Caki2 (cell line): Measurements from ENCODE around the gene OTUD7B. TPM values are rescaled to one million over a fixed set of nuclear protein-coding genes. Genes with fewer than 3 reads are reported as not detected.
"Not testable (repeated sequence)": the region's sequence is repeated elsewhere in the genome, so short reads cannot be mapped to it uniquely, and the experiment has no call there.

Experiments
- DNase-seq: peaks from one replicate; pipeline ENCODE4 v3.0.0-alpha.2; 2015; ENCODE audit warnings: low read depth
- in situ Hi-C: cut with HindIII; loops from 2 replicates; pipeline ENCODE4 v1.10.0; 2016; ENCODE audit warnings: low sequenced_read_pairs, low pct_unique_long_range_greater_than_20kb, mixed read lengths
- total RNA-seq: library from RNA; depleted of rRNA; stranded (reverse); fragments of >200 nt; shearing (Covaris generic); gene quantifications from 2 replicates; pipeline ENCODE4 v1.2.3, GENCODE V29; 2014; ENCODE audit warnings: low replicate concordance; rRNA removed

Gene OTUD7B
- total RNA-seq, result 4.0 and 16.5 TPM in 2 replicates

DNA sequence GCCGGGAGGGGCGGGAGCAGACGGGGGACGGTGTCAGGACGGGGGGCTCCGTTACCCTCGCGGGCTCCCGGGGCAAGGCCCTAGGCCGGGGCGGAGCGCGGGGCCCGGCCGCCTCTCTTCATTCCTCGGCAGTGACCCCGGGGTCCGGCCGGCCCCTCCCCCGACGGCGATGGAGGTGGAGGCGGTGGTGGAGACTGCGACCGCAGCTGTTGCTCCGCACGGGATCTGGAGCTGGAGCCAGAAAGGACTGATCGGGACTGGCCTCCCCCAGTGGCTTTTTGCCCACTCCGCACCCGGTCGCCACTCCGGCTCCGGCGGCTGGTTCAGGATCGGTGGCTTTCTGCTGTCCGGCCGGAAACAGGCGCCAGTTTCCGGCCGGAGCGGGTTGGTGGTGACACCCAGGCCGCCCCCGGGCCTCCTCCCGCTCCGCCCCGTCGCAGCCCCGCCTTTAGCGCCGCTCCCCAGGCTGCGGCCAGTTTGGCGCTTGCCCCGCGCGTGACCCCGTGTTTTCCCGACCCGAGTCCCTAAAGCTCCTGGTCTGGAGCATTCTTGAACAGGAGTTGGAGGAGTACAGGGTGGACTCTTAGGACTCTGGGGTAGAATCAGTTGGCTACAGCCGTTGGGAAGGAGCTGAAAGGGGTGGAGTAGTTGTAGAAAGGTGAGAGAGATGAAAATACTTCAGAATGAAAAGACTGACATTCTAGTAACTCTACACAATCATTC, at the start of gene OTUD7B:
OTUD7B (minus strand) TSS at position 334 of the 723 bp plus-strand sequence. CDS start 33,216 bp downstream, outside the sequence.
- peak; percentile 85 for DNase-seq
- in situ Hi-C loops, result no loop called here

DNA sequence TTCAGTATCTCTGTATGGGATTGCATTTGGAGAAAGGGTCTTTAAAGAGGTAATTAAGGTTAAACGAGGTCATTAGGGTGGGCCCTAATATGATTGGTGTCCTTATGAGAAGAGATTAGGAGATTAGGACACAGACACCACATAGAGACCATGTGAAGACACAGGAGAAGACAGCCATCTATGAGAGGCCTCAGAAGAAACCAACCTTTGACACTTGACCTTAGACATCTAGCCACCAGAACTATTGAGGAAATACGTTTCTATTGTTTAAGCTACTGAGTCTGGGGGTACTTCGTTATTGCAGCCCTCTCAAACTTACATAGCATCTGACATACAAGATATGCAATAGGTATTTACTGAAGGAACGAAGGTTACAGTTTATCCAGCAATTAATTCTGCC, 49.7 kb upstream of the OTUD7B start:
- no peak for DNase-seq
- in situ Hi-C loops, result loop anchor here (10.0 to 25.0 kb wide), 2 partner anchors 95 to 127 kb away; no protein-coding TSS in a partner anchor

DNA sequence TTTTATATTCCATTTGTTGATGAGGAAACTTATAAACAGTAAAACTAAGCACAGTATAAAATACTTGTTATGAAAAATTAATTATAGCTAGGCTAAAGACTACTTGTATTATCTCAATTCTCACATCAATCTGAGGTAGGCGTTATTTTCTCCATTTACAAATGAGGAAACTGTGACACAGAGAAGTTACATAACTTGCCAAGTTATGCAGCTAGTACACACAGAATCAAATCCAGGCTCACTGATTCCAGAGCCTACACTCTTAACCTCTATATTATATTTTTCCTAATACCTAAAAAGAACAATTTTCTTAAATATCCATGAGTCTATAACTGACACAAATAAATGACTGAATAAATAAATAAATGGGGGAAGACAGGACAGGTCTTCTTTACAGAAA, 45.9 kb upstream of the OTUD7B start:
- in situ Hi-C loops, result loop anchor here (25.0 kb wide), 1 partner anchor 131 kb away; no protein-coding TSS in a partner anchor
- no peak for DNase-seq

DNA sequence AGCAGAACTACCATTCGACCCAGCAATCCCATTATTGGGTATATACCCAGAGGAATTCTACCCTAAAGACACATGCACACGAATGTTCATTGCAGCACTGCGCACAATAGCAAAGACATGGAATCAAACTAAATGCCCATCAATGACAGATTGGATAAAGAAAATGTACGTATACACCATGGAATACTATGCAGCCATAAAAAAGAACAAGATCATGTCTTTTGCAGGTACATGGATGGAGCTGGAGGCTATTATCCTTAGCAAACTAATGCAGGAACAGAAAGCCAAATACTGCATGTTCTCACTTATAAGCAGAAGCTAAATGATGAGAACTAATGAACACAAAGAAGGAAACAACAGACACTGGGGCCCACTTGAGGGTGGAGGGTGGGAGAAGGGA, 45.0 kb upstream of the OTUD7B start:
- in situ Hi-C loops, result loop anchor here (25.0 kb wide), 1 partner anchor 132 kb away; no protein-coding TSS in a partner anchor
- not testable (repeated sequence) for DNase-seq

DNA sequence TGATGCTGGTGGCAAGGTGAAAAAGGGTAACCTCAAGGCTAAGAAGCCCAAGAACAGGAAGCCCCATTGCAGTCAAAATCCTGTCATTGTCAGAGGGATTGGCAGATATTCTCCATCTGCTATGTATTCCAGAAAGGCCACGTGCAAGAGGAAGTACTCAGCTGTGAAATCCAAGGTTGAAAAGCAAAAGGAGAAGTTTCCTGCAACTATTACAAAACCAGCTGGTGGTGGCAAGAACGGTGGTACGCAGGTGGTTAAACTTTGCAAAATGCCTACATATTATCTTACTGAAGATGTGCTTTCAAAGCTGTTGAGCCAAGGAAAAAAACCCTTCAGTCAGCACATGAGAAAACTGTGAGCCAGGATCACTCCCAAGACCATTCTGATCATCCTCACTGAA, 43.4 kb upstream of the OTUD7B start:
- in situ Hi-C loops, result loop anchor here (25.0 kb wide), 1 partner anchor 133 kb away; no protein-coding TSS in a partner anchor
- DNase-seq, result no peak

DNA sequence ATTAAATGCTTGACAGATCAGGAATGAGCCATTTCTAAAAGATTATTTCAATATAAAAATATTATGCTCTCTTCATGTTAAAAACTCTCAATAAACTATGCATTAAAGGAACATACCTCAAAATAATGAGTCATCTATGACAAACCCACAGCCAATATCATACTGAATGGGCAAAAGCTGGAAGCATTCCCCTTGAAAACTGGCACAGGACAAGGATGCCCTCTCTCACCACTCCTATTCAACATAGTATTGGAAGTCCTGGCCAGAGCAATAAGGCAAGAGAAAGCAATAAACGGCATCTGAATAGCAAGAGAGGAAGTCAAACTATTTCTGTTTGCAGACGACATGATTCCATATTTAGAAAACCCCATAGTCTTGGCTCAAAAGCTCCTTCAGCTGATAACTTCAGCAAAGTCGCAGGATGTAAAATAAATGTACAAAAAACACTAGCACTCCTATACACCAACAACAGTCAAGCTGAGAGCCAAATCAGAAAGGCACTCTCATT, 41.4 kb upstream of the OTUD7B start:
- DNase-seq, result not testable (repeated sequence)
- in situ Hi-C loops, result loop anchor here (25.0 kb wide), 1 partner anchor 135 kb away; no protein-coding TSS in a partner anchor

DNA sequence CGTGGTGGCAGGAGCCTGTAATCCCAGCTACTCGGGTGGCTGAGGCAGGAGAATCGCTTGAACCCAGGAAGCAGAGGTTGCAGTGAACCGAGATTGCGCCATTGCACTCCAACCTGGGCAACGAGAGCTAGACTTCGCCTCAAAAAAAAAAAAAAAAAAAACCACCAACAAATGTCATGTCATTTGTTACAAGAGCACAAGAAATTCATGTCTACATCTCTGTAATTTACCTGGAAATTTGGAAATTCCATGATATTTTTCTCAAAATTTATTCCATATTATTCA, 40.5 kb upstream of the OTUD7B start:
- DNase-seq, result no peak
- in situ Hi-C loops, result loop anchor here (25.0 kb wide), 1 partner anchor 136 kb away; no protein-coding TSS in a partner anchor

DNA sequence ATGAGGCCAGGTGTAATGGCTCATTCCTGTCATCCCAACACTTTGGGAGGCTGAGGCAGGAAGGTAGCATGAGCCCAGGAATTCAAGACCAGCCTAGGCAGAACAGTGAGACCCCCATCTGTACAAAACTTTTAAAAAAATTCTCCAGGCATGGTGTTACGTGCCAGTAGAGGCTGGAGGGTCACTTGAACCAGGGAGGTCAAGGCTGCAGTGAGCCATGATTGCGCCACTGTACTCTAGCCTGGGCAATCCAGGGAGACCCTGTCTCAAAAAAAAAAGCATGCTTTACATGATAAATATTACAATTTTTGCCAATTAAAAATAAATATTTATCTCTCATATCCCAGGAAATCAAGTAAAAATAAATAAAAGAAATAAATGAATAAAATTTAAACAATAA, 39.4 kb upstream of the OTUD7B start:
- in situ Hi-C loops, result loop anchor here (25.0 kb wide), 1 partner anchor 137 kb away; no protein-coding TSS in a partner anchor
- DNase-seq, result no peak

DNA sequence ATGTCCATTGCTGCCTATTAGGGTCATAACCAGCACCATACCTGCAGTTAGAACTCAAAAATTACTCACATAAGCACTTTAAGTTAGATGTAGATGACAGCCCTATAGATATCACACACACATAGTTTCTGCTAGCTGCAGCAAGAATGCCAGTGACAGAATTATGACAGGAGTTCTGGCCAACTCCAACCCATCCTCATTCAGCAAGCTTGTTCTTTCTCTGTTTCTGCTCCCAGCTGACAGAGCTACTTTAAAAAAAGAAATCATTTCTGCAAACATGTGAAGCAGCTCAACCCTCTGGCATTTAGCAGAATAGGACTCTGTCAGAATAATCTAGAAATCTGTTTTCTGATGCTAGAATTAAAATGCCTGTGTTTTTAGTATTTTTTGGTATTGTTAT, 23.8 kb upstream of the OTUD7B start:
- in situ Hi-C loops, result no loop called here

DNA sequence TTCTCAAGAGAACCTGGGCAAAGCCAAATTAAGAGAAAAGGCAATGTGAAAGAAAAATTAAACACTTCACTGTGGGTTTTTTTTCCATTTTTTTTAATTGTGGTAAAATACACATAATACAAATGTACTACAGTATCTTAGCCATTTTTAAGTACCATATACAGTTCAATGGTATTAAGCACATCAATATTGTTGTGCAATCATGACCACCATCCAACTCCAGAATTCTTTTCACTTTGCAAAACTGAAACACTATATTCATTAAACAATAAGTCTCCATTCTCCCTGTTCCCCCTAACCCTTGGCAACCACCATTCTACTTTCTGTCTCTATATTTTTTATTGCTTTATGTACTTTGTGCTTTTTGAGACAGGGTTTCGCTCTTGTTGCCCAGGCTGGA, 17.8 kb upstream of the OTUD7B start:
- in situ Hi-C loops, result no loop called here
- DNase-seq, result no peak

More for the DNA sequence above, 23.8 kb upstream of the OTUD7B start:
- DNase-seq, result no peak

DNA sequence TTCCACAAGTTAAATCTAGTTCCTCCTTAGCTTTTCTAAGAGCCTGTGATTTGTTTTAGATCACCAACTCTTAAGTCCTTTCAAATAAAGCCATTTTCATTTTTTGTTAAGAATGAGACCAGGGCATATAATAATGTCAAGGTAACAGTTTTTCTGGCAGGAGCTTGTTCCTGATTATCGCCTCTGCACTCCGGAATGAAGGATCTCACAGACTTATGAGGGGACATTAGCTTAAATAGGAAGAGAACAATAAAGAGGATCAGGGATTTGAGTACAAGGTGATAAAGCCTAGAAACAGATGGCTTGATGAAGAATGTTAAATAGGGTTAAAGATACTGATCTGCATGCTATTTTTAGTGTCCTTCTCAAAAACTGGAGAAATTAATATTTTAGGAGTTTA, 13.6 kb upstream of the OTUD7B start:
- DNase-seq, result no peak
- in situ Hi-C loops, result no loop called here

DNA sequence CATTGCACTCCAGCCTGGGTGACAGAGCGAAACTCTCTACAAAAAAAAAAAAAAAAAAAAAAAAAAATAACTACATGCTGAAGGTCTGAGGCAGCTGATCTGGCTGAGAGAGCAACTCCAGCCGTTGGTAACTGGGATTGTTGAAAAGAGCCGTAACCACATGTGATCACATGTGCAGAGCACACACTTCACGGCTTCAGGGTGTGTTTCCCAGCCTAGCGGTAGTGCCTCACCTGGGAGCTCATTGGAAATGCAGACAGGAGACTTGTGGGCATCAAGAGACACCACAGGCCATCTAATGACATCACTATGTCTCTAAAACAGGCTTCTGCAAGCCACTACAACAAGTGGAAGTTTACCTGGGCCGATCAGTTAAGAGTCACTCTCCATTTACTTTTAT, 11.8 kb upstream of the OTUD7B start:
- DNase-seq, result no peak
- in situ Hi-C loops, result no loop called here

DNA sequence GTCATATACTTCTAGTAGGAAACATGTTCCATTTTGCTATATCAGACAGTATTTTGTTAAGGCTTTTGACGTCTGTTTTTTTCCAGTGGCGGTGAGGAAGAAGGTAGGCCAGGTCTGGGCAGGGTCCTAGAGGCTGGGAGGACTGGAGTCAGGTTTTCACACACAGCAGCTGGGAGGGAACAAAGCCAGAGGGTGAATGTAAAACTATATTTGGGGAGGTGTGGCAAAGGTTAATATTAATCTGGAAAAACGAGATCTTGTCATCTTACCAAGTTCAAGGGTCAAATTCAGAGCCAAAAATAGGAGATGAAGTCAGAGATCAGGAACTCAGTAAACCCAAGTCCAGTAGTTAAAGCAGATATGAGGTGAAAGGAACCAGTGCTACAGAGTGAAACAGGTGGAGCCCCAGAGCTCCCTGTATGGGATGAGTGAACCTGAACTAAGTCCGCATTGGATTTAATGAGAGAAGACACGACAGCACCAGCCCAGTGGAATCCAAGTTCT, 10.7 kb upstream of the OTUD7B start:
- DNase-seq, result peak; percentile 73
- in situ Hi-C loops, result no loop called here

DNA sequence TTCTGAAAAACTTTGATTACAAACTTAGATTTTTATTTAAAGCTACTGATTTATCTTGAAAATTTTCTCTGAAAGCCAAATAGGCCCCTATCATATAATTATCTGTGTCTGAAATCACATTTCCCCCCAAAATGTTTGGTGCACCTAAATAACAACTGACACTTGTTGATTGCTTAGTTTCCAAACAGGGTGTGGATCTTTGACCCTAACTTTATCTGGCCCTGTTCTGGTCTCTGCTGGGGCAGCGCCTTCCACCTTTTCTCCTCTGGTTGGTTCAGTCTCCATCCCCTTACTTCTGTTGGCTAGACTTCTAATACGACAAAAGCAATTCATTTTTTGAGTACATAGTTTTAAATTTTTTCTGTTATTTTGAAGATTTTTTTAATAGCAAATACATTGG, 10.2 kb upstream of the OTUD7B start:
- no peak for DNase-seq
- in situ Hi-C loops, result no loop called here

DNA sequence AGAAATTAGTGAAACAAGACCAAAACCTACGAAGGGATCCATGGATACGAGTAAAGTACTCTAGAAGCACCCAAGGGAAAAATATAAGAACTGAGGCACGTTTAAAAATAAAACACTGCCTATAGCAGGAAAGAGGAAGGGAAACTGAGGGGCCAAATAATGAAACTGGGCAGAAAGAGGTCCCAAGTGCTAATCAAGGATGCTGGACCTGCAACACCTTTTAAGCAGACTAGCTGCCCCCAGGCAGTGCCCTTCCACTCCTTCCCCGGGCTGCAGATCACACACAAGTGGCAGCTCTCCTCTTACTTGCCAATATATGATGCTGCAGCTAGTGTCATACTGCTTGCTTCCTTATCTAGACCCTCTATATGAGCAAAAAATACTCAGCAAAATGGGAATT, 7.6 kb upstream of the OTUD7B start:
- DNase-seq, result no peak
- in situ Hi-C loops, result no loop called here

DNA sequence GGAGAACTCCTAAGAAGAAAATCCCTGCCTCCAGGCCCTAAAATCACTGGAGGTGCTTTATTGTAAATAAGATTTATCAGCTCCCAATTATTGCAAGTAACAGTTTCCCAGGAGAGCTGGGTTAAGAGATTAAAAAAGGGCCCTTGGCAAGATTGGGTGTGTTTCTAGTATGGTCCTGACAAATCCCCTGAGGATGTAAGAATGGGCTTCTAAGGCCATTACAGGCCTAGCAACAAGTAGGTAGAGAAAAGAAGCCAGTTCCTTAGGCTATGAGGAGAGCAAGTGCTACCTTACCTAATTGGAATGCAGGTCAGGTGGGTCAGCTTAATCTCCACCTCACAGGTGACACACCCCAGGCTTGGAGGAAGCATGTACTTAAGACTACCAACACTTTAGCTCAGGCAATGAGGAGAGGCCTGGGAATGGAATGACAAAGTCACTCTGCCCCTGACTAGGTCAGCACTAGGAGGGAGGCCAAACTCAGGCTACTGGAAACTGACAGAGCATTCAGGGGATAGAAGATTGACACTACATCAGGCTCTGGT, 6.8 kb upstream of the OTUD7B start:
- no peak for DNase-seq
- in situ Hi-C loops, result no loop called here

DNA sequence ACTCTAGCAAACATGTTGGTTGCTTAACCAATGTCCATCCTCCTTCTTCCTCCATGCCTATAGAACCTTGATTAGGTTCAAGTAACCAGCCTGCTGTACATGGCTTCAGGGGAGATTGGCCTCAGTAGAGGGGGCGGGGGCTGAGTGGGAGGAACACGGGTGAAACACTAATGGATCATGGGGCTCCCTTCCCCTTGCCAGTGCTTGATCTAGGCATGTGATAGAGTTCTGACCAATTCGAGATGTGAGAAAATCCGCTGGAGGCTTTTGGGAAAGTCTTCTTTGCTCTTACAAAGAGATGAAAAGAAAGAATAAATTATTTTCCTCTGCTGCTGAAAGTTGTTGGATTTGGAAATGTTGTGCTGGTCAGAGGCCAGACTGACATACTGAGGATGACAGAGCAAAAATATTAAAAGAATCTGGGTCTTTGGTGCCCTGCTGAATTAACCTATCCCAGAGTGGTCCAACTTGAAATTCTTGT, 5.2 kb upstream of the OTUD7B start:
- DNase-seq, result no peak
- in situ Hi-C loops, result no loop called here

DNA sequence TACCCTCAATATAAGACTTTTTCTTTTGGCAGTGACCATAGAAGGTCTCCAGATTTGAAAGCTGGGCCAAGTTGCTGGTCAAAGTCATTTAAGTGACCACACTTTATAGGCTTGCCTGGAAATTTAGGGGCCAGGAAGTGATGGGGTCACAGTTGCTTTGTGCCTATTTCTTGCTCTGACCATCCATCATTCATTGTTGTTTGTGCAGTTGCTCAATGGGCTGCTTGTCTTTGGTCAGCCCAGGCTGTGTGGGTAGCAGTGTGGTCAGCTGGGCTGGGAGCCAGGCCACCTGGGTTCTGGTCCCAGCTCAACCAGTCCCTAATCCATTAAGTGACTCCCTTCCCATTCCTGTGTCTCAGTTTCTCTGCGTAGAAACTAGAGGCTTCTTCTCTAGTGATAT, 2.1 kb upstream of the OTUD7B start:
- in situ Hi-C loops, result no loop called here
- DNase-seq, result no peak
